ENCODE results near the gene MAGEF1.

- TF ChIP-seq POLR2A (IDR thresholded peaks at IDR 0.05; ENCODE audit: control extremely low read depth in 1 of 2, low read depth in 2 of 2, low read length in 2 of 2) (no peak), SIN3A (conservative IDR thresholded peaks at IDR 0.05 in 1 of 2, IDR thresholded peaks at IDR 0.05 in 1 of 2; ENCODE audit: low read depth in 1 of 2, low read length in 2 of 2) (no peak), CBX8 (IDR thresholded peaks at IDR 0.05; ENCODE audit: borderline replicate concordance, low read depth, low read length) (no peak), RFX5 (IDR thresholded peaks at IDR 0.05; ENCODE audit: borderline replicate concordance, low read depth, low read length) (no peak)
Observed at GRCh38 chr3:184719709-184720108, 7.8 kb upstream of the MAGEF1 start.
